GM23248 (cell line): Measurements from ENCODE around the gene NAA80.

ENCODE experiments used
- EZH2 ChIP-seq: fragments of 200-600 bp; sonication (generic); IDR thresholded peaks from 2 replicates; pipeline ENCODE4 v1.6.1; 2018; ENCODE audit warnings: antibody characterized with exemption, mild to moderate bottlenecking; ENCODE audit not compliant: insufficient read depth, poor library complexity, severe bottlenecking
- EZH2phosphoT487 ChIP-seq: fragments of 200-600 bp; sonication (generic); IDR thresholded peaks from 2 replicates; pipeline ENCODE4 v1.6.1; 2018; ENCODE audit warnings: antibody characterized with exemption, moderate library complexity, mild to moderate bottlenecking, low read depth; ENCODE audit not compliant: insufficient read depth

DNA sequence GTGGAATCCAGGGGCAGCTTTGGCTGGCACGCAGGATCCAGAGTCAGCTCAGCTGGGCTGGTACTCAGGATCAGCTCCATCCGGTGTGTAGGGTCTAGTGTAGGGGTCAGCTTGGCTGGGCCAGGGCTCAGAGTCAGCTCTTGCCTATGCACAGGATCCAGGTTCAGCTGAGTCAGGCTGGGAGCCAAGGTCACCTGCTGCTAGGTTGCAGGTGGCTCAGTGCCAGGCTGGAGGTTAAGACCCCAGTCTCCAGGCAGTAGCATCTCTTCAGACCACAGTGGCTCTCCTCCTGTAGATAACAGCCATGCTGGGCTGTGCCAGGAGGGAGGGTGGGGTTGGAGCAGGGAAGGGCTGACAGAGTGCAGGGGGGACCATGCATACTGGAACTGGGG lies 1.8 kb downstream of the NAA80 start:
- TF ChIP-seq EZH2 (no peak), EZH2phosphoT487 (no peak)
